ENCODE results near the gene PRKAR1B. TPM values are rescaled to one million over a fixed set of nuclear protein-coding genes. Genes with fewer than 3 reads are reported as not detected.

The PRKAR1B gene
- total RNA-seq, 1 experiment from 2014 or later = 14.1 TPM

DNA sequence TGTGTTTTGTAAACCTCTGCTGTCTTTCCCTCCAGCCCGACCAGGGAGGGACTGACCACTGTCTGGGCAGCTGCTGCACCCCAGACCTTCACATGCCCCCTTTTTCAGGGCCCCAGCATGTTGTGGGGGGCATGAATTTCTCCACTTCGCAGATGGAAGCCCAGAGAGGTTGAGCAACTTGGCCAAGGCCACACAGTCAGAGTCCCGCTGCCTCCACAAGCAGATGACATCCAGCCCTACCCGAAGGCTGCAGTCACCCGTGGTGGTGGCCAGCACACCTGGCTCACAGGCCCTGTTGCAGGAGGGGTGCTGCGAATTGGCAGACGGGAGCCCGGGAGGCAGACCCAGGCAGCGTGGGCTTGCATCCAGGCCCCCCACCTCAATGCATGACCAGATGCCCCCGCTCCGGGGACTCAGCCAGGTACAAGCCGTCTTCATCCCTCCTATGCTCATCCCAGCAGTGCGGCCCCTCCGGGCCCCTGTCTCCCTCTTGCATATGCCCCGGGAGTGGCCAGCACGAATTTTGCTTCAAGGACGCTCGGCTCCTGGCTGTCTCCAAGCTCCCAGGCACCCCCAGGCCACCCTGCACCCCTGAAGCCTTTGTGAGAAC, 171.4 kb downstream of the PRKAR1B start (continued):
- TF ChIP-seq, protein P1, sequence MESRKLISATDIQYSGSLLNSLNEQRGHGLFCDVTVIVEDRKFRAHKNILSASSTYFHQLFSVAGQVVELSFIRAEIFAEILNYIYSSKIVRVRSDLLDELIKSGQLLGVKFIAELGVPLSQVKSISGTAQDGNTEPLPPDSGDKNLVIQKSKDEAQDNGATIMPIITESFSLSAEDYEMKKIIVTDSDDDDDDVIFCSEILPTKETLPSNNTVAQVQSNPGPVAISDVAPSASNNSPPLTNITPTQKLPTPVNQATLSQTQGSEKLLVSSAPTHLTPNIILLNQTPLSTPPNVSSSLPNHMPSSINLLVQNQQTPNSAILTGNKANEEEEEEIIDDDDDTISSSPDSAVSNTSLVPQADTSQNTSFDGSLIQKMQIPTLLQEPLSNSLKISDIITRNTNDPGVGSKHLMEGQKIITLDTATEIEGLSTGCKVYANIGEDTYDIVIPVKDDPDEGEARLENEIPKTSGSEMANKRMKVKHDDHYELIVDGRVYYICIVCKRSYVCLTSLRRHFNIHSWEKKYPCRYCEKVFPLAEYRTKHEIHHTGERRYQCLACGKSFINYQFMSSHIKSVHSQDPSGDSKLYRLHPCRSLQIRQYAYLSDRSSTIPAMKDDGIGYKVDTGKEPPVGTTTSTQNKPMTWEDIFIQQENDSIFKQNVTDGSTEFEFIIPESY (IDR thresholded peaks at IDR 0.05; ENCODE audit: extremely low read depth, insufficient replicate concordance, low read length) = no peak

DNA sequence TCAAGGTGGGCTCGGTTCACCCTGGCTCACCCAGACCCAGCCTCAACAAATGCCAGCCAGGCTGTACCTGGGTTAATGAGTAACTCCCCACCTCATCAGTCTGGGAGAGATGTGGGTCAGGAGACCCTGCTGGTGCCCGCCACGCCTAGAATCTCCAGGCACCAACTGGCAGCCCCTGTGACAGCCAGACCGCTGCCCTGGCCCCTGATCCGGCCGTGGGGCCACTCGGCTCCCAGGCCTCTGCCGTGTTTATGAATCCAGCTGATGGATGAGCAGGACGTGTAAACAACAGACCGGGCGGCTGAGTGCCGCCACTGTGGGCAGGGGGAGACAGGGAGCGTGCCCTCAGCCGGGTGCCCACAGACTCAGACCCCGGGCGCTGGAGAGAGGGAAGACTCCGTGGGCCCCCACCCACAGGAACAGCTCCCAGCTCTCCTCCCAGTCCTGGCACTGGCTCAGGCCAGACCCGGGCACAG, 173.4 kb downstream of the PRKAR1B start:
- POLR2A ChIA-PET = no interaction called here
- no peaks in the 10 kb centered on the region for H3K27me3 ChIP-seq (ENCODE audit: insufficient read depth, low read length)
- CTCF ChIA-PET = no interaction called here
- ATAC-seq = no peak
- H3K9me2 ChIP-seq (ENCODE audit: insufficient read depth) = no peaks in the 10 kb centered on the region
- RAD21 ChIA-PET (ENCODE audit: low non-redundant PET in 1 of 2, low total read pairs in 2 of 2, uncharacterized antibody in 2 of 2, unreplicated experiment in 2 of 2) = no interaction called here
- H3K4me3 ChIP-seq (replicated peaks in 1 of 2; ENCODE audit: low read depth in 1 of 2, low read length in 2 of 2) = no peak overlapping the region
- no peak for DNase-seq (ENCODE audit: low read depth, low spot score)
- no peak overlapping the region for H3K27ac ChIP-seq (ENCODE audit: low read depth, low read length)
- no peak overlapping the region for H3K9ac ChIP-seq (ENCODE audit: low read length)
- no peak overlapping the region for H3K4me2 ChIP-seq (ENCODE audit: low read length)
- H3K9me3 ChIP-seq (ENCODE audit: control insufficient read depth in 1 of 2, insufficient read depth in 1 of 2, low read depth in 1 of 2, low read length in 2 of 2) = peaks cover 0 to 4% of the 10 kb centered on the region in 2 experiments; a peak in 1 of 4 replicates
- no peaks in the 10 kb centered on the region for H3K4me1 ChIP-seq (ENCODE audit: control insufficient read depth in 1 of 2, insufficient read depth in 2 of 2, low read length in 2 of 2)
- no peaks in the 10 kb centered on the region for H4K20me1 ChIP-seq (ENCODE audit: insufficient read depth)
- no peak for TF ChIP-seq SP1 (IDR thresholded peaks at IDR 0.05; ENCODE audit: low read depth)
- TF ChIP-seq SRF (IDR thresholded peaks at IDR 0.05; ENCODE audit: low read depth) = no peak
- no peak for TF ChIP-seq EGR1 (IDR thresholded peaks at IDR 0.05; ENCODE audit: low read depth)
- TF ChIP-seq, protein P2, sequence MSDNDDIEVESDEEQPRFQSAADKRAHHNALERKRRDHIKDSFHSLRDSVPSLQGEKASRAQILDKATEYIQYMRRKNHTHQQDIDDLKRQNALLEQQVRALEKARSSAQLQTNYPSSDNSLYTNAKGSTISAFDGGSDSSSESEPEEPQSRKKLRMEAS (IDR thresholded peaks at IDR 0.05) = no peak
- no peak for TF ChIP-seq CBX3 (IDR thresholded peaks at IDR 0.05; ENCODE audit: low read depth)
- TF ChIP-seq, protein P3, sequence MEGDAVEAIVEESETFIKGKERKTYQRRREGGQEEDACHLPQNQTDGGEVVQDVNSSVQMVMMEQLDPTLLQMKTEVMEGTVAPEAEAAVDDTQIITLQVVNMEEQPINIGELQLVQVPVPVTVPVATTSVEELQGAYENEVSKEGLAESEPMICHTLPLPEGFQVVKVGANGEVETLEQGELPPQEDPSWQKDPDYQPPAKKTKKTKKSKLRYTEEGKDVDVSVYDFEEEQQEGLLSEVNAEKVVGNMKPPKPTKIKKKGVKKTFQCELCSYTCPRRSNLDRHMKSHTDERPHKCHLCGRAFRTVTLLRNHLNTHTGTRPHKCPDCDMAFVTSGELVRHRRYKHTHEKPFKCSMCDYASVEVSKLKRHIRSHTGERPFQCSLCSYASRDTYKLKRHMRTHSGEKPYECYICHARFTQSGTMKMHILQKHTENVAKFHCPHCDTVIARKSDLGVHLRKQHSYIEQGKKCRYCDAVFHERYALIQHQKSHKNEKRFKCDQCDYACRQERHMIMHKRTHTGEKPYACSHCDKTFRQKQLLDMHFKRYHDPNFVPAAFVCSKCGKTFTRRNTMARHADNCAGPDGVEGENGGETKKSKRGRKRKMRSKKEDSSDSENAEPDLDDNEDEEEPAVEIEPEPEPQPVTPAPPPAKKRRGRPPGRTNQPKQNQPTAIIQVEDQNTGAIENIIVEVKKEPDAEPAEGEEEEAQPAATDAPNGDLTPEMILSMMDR (IDR thresholded peaks at IDR 0.05 in 2 of 3, conservative IDR thresholded peaks at IDR 0.05 in 1 of 3; ENCODE audit: borderline replicate concordance in 1 of 3, insufficient read depth in 1 of 3, low read depth in 2 of 3, low read length in 2 of 3) = no peak
- no peak for TF ChIP-seq ZNF274 (IDR thresholded peaks at IDR 0.05; ENCODE audit: low read depth, low read length)
- BruUV-seq (replicated peaks) = no TSS peak
- no peaks in the 10 kb centered on the region for H3K36me3 ChIP-seq (ENCODE audit: control insufficient read depth in 1 of 2, insufficient read depth in 2 of 2, low read length in 2 of 2)
- no peaks in the 10 kb centered on the region for H3K79me2 ChIP-seq (ENCODE audit: insufficient read depth, low read length)
- H2AFZ ChIP-seq (ENCODE audit: low read depth, low read length, poor library complexity, severe bottlenecking) = no peak overlapping the region
- intact Hi-C loops (cut with micrococcal nuclease) = no loop called here

Data from HCT116 (cell line).